Astrocyte (in vitro differentiated cells and primary cell): ENCODE results near the gene MYBPC1.

Experiments used
- CTCF ChIP-seq: IDR thresholded peaks from 2 replicates; pipeline ENCODE4 v1.5.1; 2011; ENCODE audit warnings: low read depth, mild to moderate bottlenecking, inconsistent platforms, low read length, moderate library complexity; ENCODE audit not compliant: insufficient read depth
- EZH2 ChIP-seq: IDR thresholded peaks from 2 replicates; pipeline ENCODE4 v1.6.1; 2012; ENCODE audit warnings: mild to moderate bottlenecking, low read length, inconsistent platforms; ENCODE audit not compliant: insufficient read depth

- TF ChIP-seq CTCF = no peak
- TF ChIP-seq EZH2 = no peak
These were observed 24.4 kb downstream of the MYBPC1 start for GRCh38 chr12:101619026-101619786.
